SK-N-SH (cell line): ENCODE data around the gene FOXE3. TPM values are rescaled to one million over a fixed set of nuclear protein-coding genes. Genes with fewer than 3 reads are reported as not detected.

ENCODE experiments used
- CTCF ChIA-PET: fragments of 300-600, 350-600 bp; formaldehyde crosslinking; extraction: SDS; loops from one replicate; lab custom pipeline; 2021; lab: Yijun Ruan, JAX
- POLR2A ChIA-PET: fragments of 350-600 bp; sonication (Branson Sonifier 250); formaldehyde crosslinking; extraction: SDS; loops from one replicate; lab custom pipeline; 2020; ENCODE audit warnings: antibody characterized with exemption, inconsistent platforms; lab: Yijun Ruan, JAX
- DNase-seq: peaks from one replicate; pipeline ENCODE4 v3.0.0; 2012
- H2AFZ ChIP-seq: fragments of 200-600 bp; sonication (generic); 2 replicates; pipeline ENCODE4 v1.8.1; 2016; ENCODE audit warnings: antibody characterized with exemption, mild to moderate bottlenecking, low read depth
- H3F3A ChIP-seq: fragments of 200-600 bp; sonication (generic); replicated peaks from 2 replicates; pipeline ENCODE3; 2016; ENCODE audit warnings: antibody characterized with exemption, mild to moderate bottlenecking; ENCODE audit not compliant: insufficient read depth
- H3K27ac ChIP-seq, 2 experiments: fragments of 200-500 bp in 1 of 2; fragments of 200-600 bp in 1 of 2; sonication (Bioruptor generic) in 1 of 2; sonication (generic), shearing (Covaris generic) in 1 of 2; 2 replicates each; pipeline versions ENCODE4 v1.5.1 to v1.6.1; 2014 to 2016; ENCODE audit warnings: low read depth in 2 of 2, inconsistent platforms in 1 of 2, low read length in 1 of 2, mild to moderate bottlenecking in 1 of 2, mixed read lengths in 1 of 2
- H3K27me3 ChIP-seq: fragments of 200-600 bp; sonication (generic), shearing (Covaris generic); 2 replicates; pipeline ENCODE4 v1.6.1; 2016; ENCODE audit warnings: mixed run types; ENCODE audit not compliant: insufficient read depth
- H3K36me3 ChIP-seq, 2 experiments: fragments of 200-500 bp in 1 of 2; fragments of 200-600 bp in 1 of 2; sonication (Bioruptor generic) in 1 of 2; sonication (generic) in 1 of 2; replicated peaks in 1 of 2; 2 replicates each; pipeline versions ENCODE3 to v1.5.1; 2014 to 2016; ENCODE audit warnings: low read length in 1 of 2, mild to moderate bottlenecking in 1 of 2; ENCODE audit not compliant: insufficient read depth in 2 of 2, control insufficient read depth in 1 of 2
- H3K4me1 ChIP-seq, 2 experiments: fragments of 200-500 bp in 1 of 2; fragments of 200-600 bp in 1 of 2; sonication (Bioruptor generic) in 1 of 2; sonication (generic), shearing (Covaris generic) in 1 of 2; 2 replicates each; pipeline versions ENCODE4 v1.5.1 to v1.6.1; 2014 to 2016; ENCODE audit warnings: low read depth in 1 of 2, low read length in 1 of 2, mixed run types in 1 of 2; ENCODE audit not compliant: insufficient read depth in 2 of 2, control insufficient read depth in 1 of 2
- H3K4me2 ChIP-seq: fragments of 200-600 bp; sonication (generic), shearing (Covaris generic); 2 replicates; pipeline ENCODE4 v1.6.1; 2017; ENCODE audit warnings: mixed run types
- H3K4me3 ChIP-seq, 2 experiments: fragments of 200-500 bp in 1 of 2; fragments of 200-600 bp in 1 of 2; sonication (Bioruptor generic) in 1 of 2; sonication (generic), shearing (Covaris generic) in 1 of 2; 2 replicates each; pipeline versions ENCODE4 v1.5.1 to v1.8.1; 2014 to 2016; ENCODE audit warnings: low read depth in 2 of 2, inconsistent platforms in 1 of 2, low read length in 1 of 2, mild to moderate bottlenecking in 1 of 2, mixed read lengths in 1 of 2, moderate library complexity in 1 of 2
- H3K79me2 ChIP-seq: fragments of 200-600 bp; sonication (generic); 2 replicates; pipeline ENCODE4 v1.8.1; 2017; ENCODE audit warnings: mild to moderate bottlenecking; ENCODE audit not compliant: insufficient read depth
- H3K9ac ChIP-seq: fragments of 200-600 bp; sonication (generic); 2 replicates; pipeline ENCODE4 v1.6.1; 2017; ENCODE audit warnings: mixed run types
- H3K9me2 ChIP-seq: fragments of 200-600 bp; sonication (generic); 2 replicates; pipeline ENCODE4 v1.6.1; 2017; ENCODE audit warnings: mixed run types
- H3K9me3 ChIP-seq: fragments of 200-600 bp; sonication (generic); 2 replicates; pipeline ENCODE4 v1.6.1; 2017; ENCODE audit warnings: mixed run types, mild to moderate bottlenecking, moderate library complexity
- H4K20me1 ChIP-seq: fragments of 200-600 bp; sonication (generic); 2 replicates; pipeline ENCODE4 v1.6.1; 2017; ENCODE audit warnings: mild to moderate bottlenecking, mixed run types; ENCODE audit not compliant: insufficient read depth
- CHD2 ChIP-seq: fragments of 150-350 bp; IDR thresholded peaks from 2 replicates; pipeline ENCODE4 v1.6.1; 2018; ENCODE audit warnings: low read length; ENCODE audit not compliant: partially characterized antibody
- CTCF ChIP-seq: fragments of 200-600 bp; sonication (generic); IDR thresholded peaks from 2 replicates; pipeline ENCODE4 v1.6.1; 2017; ENCODE audit warnings: antibody characterized with exemption, mild to moderate bottlenecking, moderate library complexity
- ELF1 ChIP-seq: IDR thresholded peaks from 2 replicates; pipeline ENCODE4 v1.4.0; 2012
- FOSL2 ChIP-seq: IDR thresholded peaks from 2 replicates; pipeline ENCODE4 v1.4.0; 2012; ENCODE audit warnings: low read depth, mild to moderate bottlenecking, moderate library complexity, borderline replicate concordance
- FOXJ3 ChIP-seq: sonication (generic); formaldehyde crosslinking; IDR thresholded peaks from 2 replicates; pipeline ENCODE4 v1.5.1; 2020; ENCODE audit warnings: mild to moderate bottlenecking, missing genetic modification reagents
- GABPA ChIP-seq: IDR thresholded peaks from 2 replicates; pipeline ENCODE4 v1.4.0; 2012; ENCODE audit warnings: low read depth, mild to moderate bottlenecking
- GATA2 ChIP-seq: sonication (generic); formaldehyde crosslinking; IDR thresholded peaks from 2 replicates; pipeline ENCODE4 v1.5.0; 2020; ENCODE audit warnings: mild to moderate bottlenecking, missing genetic modification reagents
- MEF2A ChIP-seq: IDR thresholded peaks from 2 replicates; pipeline ENCODE4 v1.4.0; 2012; ENCODE audit warnings: low read depth, borderline replicate concordance
- MXI1 ChIP-seq: IDR thresholded peaks from 2 replicates; pipeline ENCODE4 v1.6.1; 2012; ENCODE audit warnings: mild to moderate bottlenecking, low read depth, low read length, improper control_type of control experiment
- NFIC ChIP-seq: IDR thresholded peaks from 2 replicates; pipeline ENCODE4 v1.4.0; 2012; ENCODE audit warnings: borderline replicate concordance
- PBX3 ChIP-seq: IDR thresholded peaks from 2 replicates; pipeline ENCODE4; 2012
- POLR2AphosphoS5 ChIP-seq: IDR thresholded peaks from 2 replicates; pipeline ENCODE4 v1.6.1; 2012; ENCODE audit warnings: low read depth, low read length
- RAD21 ChIP-seq: IDR thresholded peaks from 2 replicates; pipeline ENCODE4 v1.6.1; 2012; ENCODE audit warnings: mild to moderate bottlenecking, low read length
- TAF1 ChIP-seq: IDR thresholded peaks from 2 replicates; pipeline ENCODE4 v1.6.1; 2012; ENCODE audit warnings: low read depth, mild to moderate bottlenecking, low read length, moderate library complexity, borderline replicate concordance
- TCF12 ChIP-seq: IDR thresholded peaks from 2 replicates; pipeline ENCODE4 v1.4.0; 2012
- WGBS: methylation state at CpG from one replicate; pipeline ENCODE4 v1.1.6; 2017; ENCODE audit warnings: low lambda C conversion rate; 5-methylcytosine and 5-hydroxymethylcytosine counted together
- polyA plus RNA-seq, 3 experiments: library from polyadenylated mRNA; depleted of rRNA; stranded (reverse); fragments of >200 nt; gene quantifications; 2 replicates each; pipeline ENCODE4 v1.2.3, GENCODE V29; 2012

The FOXE3 gene
- polyA plus RNA-seq, 1 of the 3 experiments (the other 2 are of a cell fraction): not detected

- DNase-seq: peak; percentile 67
- no peaks in the 10 kb centered on the region for H3K79me2 ChIP-seq
- no peak overlapping the region; a peak in 1 of 4 replicates for H3K4me3 ChIP-seq
- no peak overlapping the region for H3K27ac ChIP-seq
- H3K9ac ChIP-seq: no peak overlapping the region
- peaks cover 73% of the 10 kb centered on the region for H3K27me3 ChIP-seq
- no peak overlapping the region for H3K4me2 ChIP-seq
- POLR2A ChIA-PET: no interaction called here
- no peaks in the 10 kb centered on the region; a peak in 1 of 4 replicates for H3K4me1 ChIP-seq
- no peaks in the 10 kb centered on the region for H4K20me1 ChIP-seq
- no peaks in the 10 kb centered on the region for H3K9me3 ChIP-seq
- H3K9me2 ChIP-seq: no peaks in the 10 kb centered on the region
- TF ChIP-seq RAD21 (peak; percentile 53), CTCF (peak; percentile 53), TAF1 (no peak)
- no peaks in the 10 kb centered on the region for H3K36me3 ChIP-seq
- 17% methylated on average over 18 of the region's 36 CpGs for WGBS
- CTCF ChIA-PET: interaction anchor here (0.6 to 7.9 kb wide), 23 partner anchors 9 to 611 kb away, joined by 3 to 94 read pairs (median 5); partner anchors contain the start of gene FOXD2
- no peaks in the 10 kb centered on the region for H3F3A ChIP-seq
- no peak overlapping the region for H2AFZ ChIP-seq
These were observed 33.9 kb downstream of the FOXE3 start for GRCh38 chr1:47449822-47450552.

- Histone ChIP-seq H3K9me2 (no peaks in the 10 kb centered on the region), H3K79me2 (no peaks in the 10 kb centered on the region), H3K27me3 (peaks cover 67% of the 10 kb centered on the region), H2AFZ (no peak overlapping the region)
- DNase-seq: no peak
- TF ChIP-seq CTCF (no peak), TCF12 (no peak), MEF2A (no peak), FOXJ3 (CRISPR knock-in tag) (no peak), ELF1 (no peak), FOSL2 (no peak), TAF1 (no peak), CHD2 (no peak), GATA2 (no peak), POLR2AphosphoS5 (no peak), MXI1 (no peak), PBX3 (no peak), GABPA (no peak), NFIC (no peak)
- TF ChIP-seq, all 33 proteins: peak for 0
- Histone ChIP-seq H3K9ac (no peak overlapping the region), H3K27ac (no peak overlapping the region), H3K4me3 (no peak overlapping the region), H3K4me1 (no peaks in the 10 kb centered on the region), H3F3A (no peaks in the 10 kb centered on the region), H3K36me3 (no peaks in the 10 kb centered on the region), H3K9me3 (no peaks in the 10 kb centered on the region), H4K20me1 (no peaks in the 10 kb centered on the region), H3K4me2 (no peak overlapping the region)
- ChIA-PET POLR2A (no interaction called here), CTCF (interaction anchor here (0.6 to 7.9 kb wide), 18 partner anchors 9 to 610 kb away, joined by 3 to 94 read pairs (median 5); partner anchors contain the start of gene FOXD2)
- 37% methylated on average over 3 of the region's 4 CpGs for WGBS
These were observed 34.5 kb downstream of the FOXE3 start for GRCh38 chr1:47450606-47451005.
